Glomerular endothelial cell (primary cell): Measurements from ENCODE around the gene RPL7A. TPM values are rescaled to one million over a fixed set of nuclear protein-coding genes. Genes with fewer than 3 reads are reported as not detected.
"Not testable (repeated sequence)": the region's sequence is repeated elsewhere in the genome, so short reads cannot be mapped to it uniquely, and the experiment has no call there.

ENCODE experiments used
- DNase-seq: peaks from one replicate; pipeline ENCODE4 v3.0.0-alpha.2; 2011; ENCODE audit warnings: low read depth, low spot score; ENCODE audit errors: extremely low read depth
- total RNA-seq: library from RNA; depleted of rRNA; stranded (reverse); fragments of >200 nt; gene quantifications from 2 replicates; pipeline ENCODE4 v1.2.3, GENCODE V29; 2015

The RPL7A gene
- total RNA-seq, 1 donor from 2014 or later: 1,807 TPM

GRCh38 chr9:133384736-133385321, 36.8 kb downstream of the RPL7A start:
- no peak for DNase-seq

GRCh38 chr9:133385452-133385851, 37.4 kb downstream of the RPL7A start:
- DNase-seq: no peak

- no peak for DNase-seq
These were observed 38.3 kb downstream of the RPL7A start for GRCh38 chr9:133386338-133386737.

- no peak for DNase-seq
These were observed 39.7 kb downstream of the RPL7A start for GRCh38 chr9:133387680-133388079.

- no peak for DNase-seq
These were observed 41.1 kb downstream of the RPL7A start for GRCh38 chr9:133389025-133389557.

- no peak for DNase-seq
These were observed 41.5 kb downstream of the RPL7A start for GRCh38 chr9:133389562-133389961.

- no peak for DNase-seq
These were observed 42.7 kb downstream of the RPL7A start for GRCh38 chr9:133390713-133391112.

GRCh38 chr9:133391449-133391848, 43.4 kb downstream of the RPL7A start:
- not testable (repeated sequence) for DNase-seq

- DNase-seq: not testable (repeated sequence)
These were observed 44.3 kb downstream of the RPL7A start for GRCh38 chr9:133392308-133392707.

- DNase-seq: no peak
These were observed 45.4 kb downstream of the RPL7A start for GRCh38 chr9:133393399-133393798.

GRCh38 chr9:133394687-133395271, 46.8 kb downstream of the RPL7A start:
- DNase-seq: no peak

- DNase-seq: no peak
These were observed 48.9 kb downstream of the RPL7A start for GRCh38 chr9:133396952-133397351.

GRCh38 chr9:133397370-133397769, 49.4 kb downstream of the RPL7A start:
- no peak for DNase-seq

- DNase-seq: no peak
These were observed 49.9 kb downstream of the RPL7A start for GRCh38 chr9:133397895-133398294.

- DNase-seq: no peak
These were observed 52.3 kb downstream of the RPL7A start for GRCh38 chr9:133400292-133400691.

Other genes starting within 250 kb of the RPL7A start
- gene RALGDS, start 227.0 kb upstream of the RPL7A start, total RNA-seq: 65.7 and 99.4 TPM in 2 replicates
- 4.3 and 6.6 TPM in 2 replicates for gene GBGT1, start 184.3 kb upstream of the RPL7A start, total RNA-seq
- gene OBP2B, start 139.0 kb upstream of the RPL7A start, total RNA-seq: not detected in 2 replicates
- gene ABO, start 73.0 kb upstream of the RPL7A start, total RNA-seq: under 0.01 and 0.05 TPM in 2 replicates
- gene SURF6, start 12.0 kb upstream of the RPL7A start, total RNA-seq: 17.1 and 22.9 TPM in 2 replicates
- 21.9 and 27.5 TPM in 2 replicates for gene MED22, start 87 bp upstream of the RPL7A start, total RNA-seq
- gene SURF1, start 8.3 kb downstream of the RPL7A start, total RNA-seq: 16.6 and 27.0 TPM in 2 replicates
- 21.0 and 24.4 TPM in 2 replicates for gene SURF2, start 8.3 kb downstream of the RPL7A start, total RNA-seq
- gene SURF4, start 27.8 kb downstream of the RPL7A start, total RNA-seq: 238 and 281 TPM in 2 replicates
- gene STKLD1, start 28.1 kb downstream of the RPL7A start, total RNA-seq: 0.06 and 0.34 TPM in 2 replicates
- gene REXO4, start 69.8 kb downstream of the RPL7A start, total RNA-seq: 24.9 and 25.6 TPM in 2 replicates
- 3.3 and 3.6 TPM in 2 replicates for gene ADAMTS13, start 74.1 kb downstream of the RPL7A start, total RNA-seq
- 8.3 and 12.3 TPM in 2 replicates for gene CACFD1, start 111.8 kb downstream of the RPL7A start, total RNA-seq
- gene SLC2A6, start 130.9 kb downstream of the RPL7A start, total RNA-seq: 70.5 and 73.8 TPM in 2 replicates
- gene MYMK, start 176.7 kb downstream of the RPL7A start, total RNA-seq: not detected in 2 replicates
- gene ADAMTSL2, start 186.5 kb downstream of the RPL7A start, total RNA-seq: 0.05 TPM in 1 of 2 replicates, not detected in the other